ENCODE data around the gene SLC1A7.

The SLC1A7 gene

DNA sequence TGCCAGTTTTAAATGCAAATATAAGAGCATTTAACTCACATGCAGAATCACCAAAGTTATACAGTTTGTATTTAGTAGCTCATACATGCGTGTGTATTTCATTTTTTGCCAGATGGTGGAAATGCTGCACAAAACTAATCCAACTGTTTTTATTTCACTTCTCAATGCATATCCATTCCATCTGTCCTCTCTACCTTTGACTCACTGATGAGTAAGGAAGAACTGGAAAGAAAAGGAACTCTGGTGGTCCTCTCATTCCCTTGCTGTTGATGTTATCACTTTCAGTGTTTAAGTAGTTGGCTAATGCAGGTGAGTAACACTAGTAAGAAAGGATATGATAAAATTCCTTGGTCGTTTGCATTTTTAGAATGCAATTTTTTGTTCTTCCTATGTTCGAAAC is 5.7 kb upstream of the SLC1A7 start:
- DNase-seq (ENCODE audit: low spot score) = no peak

DNA sequence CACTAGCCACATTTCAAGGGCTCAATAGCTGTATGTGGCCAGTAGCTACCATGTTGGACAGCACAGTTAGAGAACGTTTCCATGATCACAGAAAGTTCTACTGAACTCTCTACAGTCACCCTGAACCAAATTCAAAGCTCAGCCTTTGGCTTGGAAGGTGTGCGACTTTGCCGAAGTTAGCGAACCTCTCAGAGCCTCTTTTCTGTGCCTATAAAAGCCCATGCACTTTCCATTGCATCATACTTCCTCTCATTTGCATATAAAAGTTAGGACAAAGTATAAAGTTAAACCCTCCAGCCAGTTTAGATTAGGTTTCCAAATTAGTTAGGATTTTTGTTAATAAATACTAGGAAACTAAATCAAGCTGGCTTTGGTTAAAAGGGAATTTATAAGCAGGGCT is 4.7 kb upstream of the SLC1A7 start:
- TF ChIP-seq, protein P1, sequence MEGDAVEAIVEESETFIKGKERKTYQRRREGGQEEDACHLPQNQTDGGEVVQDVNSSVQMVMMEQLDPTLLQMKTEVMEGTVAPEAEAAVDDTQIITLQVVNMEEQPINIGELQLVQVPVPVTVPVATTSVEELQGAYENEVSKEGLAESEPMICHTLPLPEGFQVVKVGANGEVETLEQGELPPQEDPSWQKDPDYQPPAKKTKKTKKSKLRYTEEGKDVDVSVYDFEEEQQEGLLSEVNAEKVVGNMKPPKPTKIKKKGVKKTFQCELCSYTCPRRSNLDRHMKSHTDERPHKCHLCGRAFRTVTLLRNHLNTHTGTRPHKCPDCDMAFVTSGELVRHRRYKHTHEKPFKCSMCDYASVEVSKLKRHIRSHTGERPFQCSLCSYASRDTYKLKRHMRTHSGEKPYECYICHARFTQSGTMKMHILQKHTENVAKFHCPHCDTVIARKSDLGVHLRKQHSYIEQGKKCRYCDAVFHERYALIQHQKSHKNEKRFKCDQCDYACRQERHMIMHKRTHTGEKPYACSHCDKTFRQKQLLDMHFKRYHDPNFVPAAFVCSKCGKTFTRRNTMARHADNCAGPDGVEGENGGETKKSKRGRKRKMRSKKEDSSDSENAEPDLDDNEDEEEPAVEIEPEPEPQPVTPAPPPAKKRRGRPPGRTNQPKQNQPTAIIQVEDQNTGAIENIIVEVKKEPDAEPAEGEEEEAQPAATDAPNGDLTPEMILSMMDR (IDR thresholded peaks at IDR 0.05; ENCODE audit: extremely low read depth, missing control alignments) = no peak
- DNase-seq (ENCODE audit: low spot score) = no peak

More for the DNA sequence above, 5.7 kb upstream of the SLC1A7 start:
- TF ChIP-seq, protein P1 (IDR thresholded peaks at IDR 0.05; ENCODE audit: extremely low read depth, missing control alignments) = no peak

DNA sequence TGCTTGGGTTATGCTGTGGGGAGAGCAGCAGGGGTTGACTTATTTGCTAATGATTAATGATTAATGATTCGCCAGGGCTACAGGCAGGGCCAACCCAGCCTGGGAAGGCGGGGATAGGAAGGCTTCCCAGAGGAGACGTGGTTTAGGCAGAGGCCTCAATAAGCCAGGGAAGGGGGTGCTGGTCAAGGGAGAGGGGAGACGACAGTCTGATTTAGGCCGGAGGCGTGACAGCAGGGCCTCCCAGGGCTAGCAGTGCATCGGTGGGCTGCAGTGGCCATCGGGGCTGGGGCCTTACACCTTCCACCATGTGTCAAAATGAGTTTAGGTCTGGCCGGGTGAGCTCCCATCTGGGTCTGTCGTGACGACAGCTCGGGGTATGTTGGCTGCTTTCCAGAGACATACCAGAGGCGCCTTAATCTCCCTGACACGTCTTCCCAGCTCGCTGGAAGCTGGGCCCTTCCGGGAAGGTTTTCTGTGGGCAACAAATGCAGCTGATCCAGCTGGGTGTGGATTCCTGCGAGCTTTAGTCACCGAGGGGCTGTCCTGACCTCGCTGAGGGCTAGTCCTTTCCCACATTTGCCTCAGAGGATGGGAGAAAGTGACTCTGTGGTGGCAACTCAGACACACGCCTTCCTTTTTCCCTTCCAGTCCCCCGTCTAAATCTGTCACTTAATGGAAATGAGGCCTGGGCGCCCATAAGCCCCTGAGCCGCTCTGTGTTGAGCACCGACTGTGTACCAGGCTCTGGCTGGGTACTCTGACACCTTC is 3.7 kb upstream of the SLC1A7 start:
- TF ChIP-seq, protein P1 (IDR thresholded peaks at IDR 0.05; ENCODE audit: extremely low read depth, missing control alignments) = no peak
- DNase-seq (ENCODE audit: low spot score) = no peak

DNA sequence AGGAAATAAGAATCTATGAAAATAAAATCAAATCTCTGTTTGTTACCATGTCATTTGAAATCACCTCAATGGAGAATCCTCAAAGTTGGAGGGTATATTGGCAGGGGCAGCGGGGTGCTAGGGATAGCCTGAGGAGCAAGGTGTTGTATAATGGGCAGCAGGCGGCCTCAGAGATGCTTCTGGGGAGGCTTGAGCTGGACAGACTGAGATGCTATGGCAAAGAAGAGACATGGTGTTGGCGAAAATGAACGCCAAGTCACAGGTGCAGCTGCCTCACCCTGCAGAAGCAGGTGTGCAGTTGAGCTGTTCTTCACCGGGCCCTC is 3.1 kb upstream of the SLC1A7 start:
- no peak for DNase-seq (ENCODE audit: low spot score)
- TF ChIP-seq, protein P1 (IDR thresholded peaks at IDR 0.05; ENCODE audit: extremely low read depth, missing control alignments) = no peak

DNA sequence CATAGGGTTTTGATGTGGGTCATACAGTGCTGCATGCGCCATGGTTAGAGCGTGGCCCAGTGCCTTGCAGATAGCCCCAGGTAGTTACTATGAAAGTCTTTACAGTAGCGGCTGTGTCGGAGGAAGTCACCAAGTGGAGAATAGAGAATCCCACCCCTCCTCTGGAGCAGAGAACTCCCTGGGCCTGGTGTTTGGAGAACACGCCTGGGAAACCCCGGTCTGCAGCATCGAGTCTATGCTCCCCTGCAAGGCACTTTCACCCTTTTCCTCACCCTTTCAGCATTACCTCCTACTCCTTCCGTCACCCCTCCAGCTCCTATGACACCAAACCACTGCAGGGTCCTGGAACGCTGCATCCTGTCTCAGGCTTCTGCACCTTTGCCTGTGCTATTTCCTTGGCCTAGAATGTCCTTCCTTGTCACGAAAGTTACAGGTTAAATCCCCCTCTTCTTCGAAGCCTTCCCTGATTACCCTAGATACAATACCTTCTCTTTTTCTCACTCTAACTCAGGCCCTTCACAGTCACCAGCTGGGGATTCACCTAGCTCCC is 2.7 kb upstream of the SLC1A7 start:
- DNase-seq (ENCODE audit: low spot score) = no peak
- TF ChIP-seq, protein P1 (IDR thresholded peaks at IDR 0.05; ENCODE audit: extremely low read depth, missing control alignments) = no peak

DNA sequence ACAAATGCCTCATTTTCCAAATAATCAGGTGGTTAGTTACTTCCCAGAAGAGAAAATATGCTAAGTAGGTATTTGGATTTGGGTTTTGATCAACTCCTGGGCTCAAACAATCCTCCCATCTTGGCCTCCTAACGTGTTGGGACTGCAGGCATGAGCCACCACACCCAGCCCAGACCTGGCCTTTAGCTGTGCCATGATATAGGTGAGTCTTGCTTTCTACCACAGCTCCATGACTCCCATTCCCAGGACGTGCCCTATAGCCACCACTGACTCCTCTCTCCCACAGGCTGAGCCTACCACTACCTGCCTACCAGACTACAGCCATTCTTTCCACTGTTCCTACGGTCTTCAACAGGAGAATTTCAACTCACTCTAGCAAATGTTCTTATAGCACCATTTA is 1.8 kb upstream of the SLC1A7 start:
- TF ChIP-seq, protein P1 (IDR thresholded peaks at IDR 0.05; ENCODE audit: extremely low read depth, missing control alignments) = no peak
- no peak for DNase-seq (ENCODE audit: low spot score)

DNA sequence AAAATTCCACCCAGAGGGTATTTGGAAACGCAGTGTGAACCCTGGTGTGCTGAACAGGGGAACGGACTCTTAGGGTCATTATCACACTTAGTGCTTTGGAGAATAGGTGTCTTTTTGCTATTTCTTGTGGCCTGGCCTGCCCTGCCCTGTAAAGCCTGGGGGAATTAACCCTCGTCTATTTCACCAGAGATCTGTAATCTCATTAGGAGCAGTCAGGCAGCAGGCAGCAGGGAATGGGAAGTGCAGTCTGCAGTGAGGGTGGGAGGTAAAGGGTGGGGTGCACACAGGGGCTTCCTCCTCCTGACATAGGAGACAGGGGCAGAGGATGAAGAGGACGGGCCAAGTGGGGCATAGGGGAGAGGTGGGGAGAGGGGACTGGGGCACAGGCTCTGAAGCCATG is 1.1 kb upstream of the SLC1A7 start:
- TF ChIP-seq, protein P1 (IDR thresholded peaks at IDR 0.05; ENCODE audit: extremely low read depth, missing control alignments) = no peak
- no peak for DNase-seq (ENCODE audit: low spot score)

Measured in GM20000 (cell line).